Activated T-cell treated with anti-CD3 and anti-CD28 coated beads for 1 hour (primary cell): Measurements from ENCODE around the gene HOXB5.

Source experiments
- DNase-seq: peaks from one replicate; pipeline ENCODE4 v3.0.0-alpha.2; 2020; ENCODE audit warnings: low read depth

Gene HOXB5

GRCh38 chr17:48629411-48629759, 35.8 kb upstream of the HOXB5 start:
- DNase-seq: no peak

GRCh38 chr17:48628649-48629410, 35.3 kb upstream of the HOXB5 start:
- no peak for DNase-seq

DNA sequence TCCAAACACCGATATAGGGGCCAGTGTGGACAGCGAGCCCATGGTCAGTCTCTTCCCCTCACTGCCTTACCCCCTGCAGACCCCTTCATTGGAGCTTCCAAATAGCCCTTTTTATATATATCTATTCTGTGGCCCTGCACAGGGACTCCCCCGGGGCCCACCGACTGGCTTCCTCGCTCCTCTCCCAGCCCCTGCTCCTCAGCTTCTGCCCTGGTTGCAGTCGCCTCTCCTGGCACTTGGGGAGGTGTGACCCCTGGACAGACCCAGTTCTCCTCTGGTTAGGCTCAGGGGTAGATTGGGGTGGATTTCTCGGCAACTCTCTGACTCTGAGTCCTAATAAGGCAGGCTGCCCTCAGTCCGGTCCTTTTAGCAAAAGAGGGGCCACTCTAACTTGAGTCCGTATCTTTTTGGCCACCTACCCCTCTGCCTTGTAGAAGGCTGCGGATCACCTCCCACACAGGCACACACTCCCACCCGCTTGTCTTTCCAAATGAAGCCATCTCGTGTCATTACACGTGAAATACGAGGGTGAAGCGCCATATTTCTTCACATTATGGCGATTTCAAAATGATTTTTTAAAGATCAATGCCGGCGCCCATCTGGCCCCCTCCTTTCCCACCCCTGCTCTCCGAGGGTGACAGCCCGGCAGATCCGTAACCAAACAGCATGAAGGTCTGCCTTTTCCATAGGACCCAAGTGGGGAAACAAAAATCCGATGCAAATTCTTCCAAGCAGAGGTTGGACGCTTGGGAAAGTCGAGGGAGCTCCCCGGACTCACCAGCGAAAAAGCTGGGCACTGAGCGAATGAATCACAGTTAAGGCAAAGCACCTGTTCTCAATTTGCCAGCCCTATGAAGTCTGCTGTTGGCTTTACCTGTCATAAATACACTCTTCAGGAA, 34.3 kb upstream of the HOXB5 start:
- DNase-seq: no peak

DNA sequence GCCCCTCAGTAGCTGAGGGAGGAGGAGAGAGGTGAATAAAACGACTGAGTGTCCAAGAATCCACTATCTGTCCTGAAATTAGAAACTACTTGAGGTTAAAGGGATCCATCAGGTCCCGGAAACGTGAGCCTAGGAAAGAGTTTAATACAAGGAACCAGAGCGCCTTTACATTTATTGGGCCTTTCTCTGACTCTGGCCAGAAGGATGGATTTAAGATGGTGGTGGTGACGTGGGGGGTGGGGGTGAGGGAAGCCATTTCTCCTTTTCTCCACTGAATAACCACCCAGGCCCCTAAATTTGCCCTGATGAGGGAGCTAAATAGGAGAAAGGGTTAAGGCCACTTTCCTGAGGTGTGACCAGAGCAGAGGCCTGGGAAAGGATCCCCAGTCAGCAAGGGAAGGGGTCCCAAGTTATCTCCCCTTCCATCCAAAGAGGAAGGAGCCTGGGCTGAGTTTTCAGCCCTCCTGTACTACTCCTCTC, 33.6 kb upstream of the HOXB5 start:
- DNase-seq: no peak

GRCh38 chr17:48626245-48627117, 32.9 kb upstream of the HOXB5 start, which contains the start of gene HOXB9:
Gene HOXB9, minus strand, starts transcription at chr17:48626358. Its CDS starts 89 bp downstream, at chr17:48626269.
- no peak for DNase-seq

DNA sequence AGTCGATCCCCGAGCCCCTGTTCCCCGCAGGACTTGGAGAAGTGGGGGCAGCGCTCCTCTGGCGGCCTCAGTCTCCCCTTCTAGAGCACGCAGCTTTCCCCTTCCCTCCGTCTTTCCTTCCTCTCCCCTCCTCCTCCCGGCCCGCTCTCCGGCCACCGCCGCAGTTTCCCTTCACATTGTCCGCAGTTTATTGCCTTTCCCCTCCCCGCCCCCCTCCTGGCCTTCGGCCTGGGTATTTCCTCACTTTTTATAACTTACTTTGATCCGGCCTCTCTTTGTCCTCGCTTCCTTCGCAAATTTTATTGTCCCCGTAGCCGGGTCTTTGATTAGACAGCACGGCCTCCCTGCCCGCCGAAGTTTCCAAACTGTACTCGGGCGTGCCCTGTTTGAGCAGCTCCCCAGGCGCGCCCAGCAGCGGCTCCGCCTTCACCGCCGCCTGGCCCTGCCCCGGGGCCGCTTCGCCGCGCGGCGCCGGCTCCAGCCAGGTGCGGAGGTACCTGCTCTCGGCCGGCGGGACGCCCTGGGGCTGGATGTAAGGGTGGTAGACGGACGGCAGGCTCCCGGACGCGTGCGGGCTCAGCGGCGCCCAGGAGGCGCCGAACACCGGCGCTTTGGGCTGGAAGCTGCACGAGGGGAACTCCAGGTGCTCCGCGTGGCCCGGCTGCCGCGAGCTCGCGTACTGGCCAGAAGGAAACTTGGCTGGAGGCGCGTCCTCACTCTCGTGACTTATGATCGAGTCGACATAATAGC, 32.1 kb upstream of the HOXB5 start:
- no peak for DNase-seq

DNA sequence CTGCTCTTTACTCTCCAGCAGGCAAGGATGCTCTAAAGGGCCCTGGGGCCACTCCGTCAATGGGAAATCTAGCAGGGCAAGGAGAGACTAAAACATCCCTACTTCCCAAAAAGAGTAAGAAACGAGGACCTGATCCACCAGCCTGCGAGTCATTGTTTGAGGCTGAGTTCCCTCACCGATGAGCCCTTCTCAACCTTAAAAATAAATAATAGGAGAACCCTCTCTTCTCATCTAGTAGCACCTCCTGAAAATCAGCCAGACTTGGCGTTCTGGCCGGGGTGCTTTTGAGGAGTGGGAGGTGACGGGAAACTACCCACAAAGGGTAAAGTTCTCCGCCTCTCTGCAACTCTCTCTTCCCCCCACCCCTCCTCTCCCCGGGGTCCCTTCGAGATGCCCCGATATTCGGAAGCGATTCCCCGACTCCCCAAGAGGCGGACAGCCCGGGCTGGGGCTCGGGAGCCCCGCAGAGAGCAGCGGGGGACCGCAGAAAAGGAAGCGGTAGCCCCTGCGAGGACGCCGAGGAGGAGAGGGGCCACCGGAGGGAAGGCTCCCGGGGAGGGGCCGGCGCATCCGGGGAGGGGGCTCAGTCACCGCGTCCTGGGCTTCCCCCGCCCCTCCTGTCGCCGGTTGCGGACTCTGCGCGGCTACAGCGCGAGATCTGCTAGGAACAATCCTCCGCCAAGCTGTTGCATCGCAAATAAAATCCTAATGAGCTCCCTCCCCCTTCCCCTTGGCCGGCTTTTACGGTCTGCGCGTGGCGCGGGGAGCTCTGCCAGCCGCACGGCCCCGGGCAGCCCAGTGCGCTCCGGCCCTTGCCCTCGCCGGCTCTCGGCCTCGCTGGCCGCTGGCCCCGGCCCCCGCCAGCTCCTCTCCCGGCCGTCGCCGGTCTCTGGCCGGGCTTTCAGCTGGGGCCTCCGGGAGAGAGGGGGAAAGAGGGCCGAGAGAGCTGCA, 31.2 kb upstream of the HOXB5 start:
- DNase-seq: no peak

GRCh38 chr17:48624118-48624517, 30.5 kb upstream of the HOXB5 start:
- DNase-seq: no peak

DNA sequence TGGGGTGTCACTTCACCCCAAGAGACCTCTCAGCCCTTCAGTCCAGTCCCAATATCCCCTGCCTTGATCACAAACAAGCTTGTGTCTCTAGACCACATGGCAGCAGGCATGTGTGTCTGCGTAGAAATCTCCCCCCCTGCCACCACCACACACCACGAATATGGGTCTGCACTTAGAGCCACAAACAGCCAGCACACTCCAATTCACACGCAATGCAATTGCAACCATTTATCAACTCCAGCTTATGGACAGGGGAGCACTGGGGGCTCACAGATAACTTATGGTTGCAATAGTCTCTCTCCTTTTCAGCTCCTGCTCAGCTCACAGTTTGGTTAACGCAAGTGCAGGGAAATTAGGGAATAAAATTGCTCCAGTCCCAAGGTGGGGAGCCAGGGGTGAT, 30.0 kb upstream of the HOXB5 start:
- no peak for DNase-seq

DNA sequence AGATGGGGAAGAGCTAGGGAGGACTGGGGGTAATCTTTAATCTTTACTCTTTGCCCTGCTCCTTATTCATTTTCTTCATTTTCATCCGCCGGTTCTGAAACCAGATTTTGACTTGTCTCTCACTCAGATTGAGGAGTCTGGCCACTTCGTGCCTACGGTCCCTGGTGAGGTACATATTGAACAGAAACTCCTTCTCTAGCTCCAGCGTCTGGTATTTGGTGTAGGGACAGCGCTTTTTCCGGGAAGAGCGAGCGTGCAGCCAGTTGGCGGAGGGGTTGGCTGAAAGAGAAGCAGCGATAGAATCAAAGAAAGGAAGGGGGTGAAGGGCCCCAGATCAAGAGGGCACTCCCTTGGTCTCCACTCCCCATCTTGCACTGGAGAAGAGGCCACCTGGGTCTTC, 29.3 kb upstream of the HOXB5 start:
- no peak for DNase-seq

- DNase-seq: no peak
Observed at GRCh38 chr17:48621410-48622392, 28.1 kb upstream of the HOXB5 start.

DNA sequence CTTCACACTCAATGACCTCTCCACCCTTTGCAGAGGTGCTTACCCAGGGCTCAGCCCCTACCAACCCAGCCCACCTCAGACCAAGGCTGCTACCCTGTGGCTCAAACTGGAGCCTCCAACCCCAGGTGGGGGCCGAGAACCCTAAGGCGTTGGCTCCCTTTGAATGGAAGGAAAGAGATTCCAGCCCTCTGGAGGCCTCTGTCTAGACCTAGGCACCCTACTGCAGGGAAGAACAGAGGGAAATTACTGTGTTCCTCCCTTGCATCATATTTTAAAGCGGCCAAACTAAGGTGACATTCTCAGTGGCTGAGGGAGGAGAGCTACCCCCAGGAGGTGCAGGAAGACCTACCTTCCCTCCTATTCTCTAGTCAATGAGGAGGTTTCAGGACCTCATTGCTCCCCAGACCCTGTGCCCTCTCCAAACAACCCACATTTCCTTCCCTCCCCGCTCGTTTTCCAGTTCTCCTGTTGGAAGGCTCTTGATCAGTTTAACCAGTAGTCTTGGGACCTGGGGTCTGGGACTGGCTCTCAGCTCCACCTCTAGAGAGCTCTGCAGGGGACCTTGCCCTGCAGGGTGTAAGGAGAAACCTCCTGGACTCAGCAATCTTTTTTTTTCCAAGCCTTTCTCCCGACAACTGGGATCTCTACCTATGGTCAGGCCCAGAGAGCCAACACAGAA, 27.0 kb upstream of the HOXB5 start:
- no peak for DNase-seq

GRCh38 chr17:48619826-48620449, 26.4 kb upstream of the HOXB5 start:
- DNase-seq: no peak

DNA sequence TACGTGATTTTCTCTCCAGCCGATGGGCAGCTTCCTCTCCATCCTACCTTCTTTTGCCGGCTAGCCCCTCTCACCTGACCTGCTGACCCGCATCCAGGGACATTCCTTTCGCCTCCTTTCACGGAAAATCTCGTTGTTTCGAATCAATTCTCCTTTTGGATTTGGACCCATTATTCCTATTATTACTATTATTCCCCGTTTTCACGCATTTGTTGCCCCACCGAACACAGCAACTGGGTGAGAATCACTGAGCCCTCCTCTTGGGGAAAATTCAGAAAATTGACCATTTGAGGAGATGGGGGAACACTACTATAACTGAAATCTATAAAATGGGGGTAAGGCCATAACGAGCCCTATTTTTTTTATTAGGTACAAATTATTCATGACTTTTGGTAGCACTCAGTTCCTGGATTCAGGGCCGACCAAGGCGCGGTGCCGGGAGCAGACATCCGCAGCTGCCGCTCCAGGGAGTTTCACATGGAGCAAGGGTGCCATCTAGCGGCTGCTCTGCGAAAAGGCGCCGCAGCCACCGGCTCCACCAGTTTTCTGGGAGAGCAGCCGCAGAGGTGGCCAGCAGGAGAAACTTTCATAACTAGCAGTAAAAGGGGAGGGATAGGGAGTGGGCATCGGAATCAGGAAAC, 24.8 kb upstream of the HOXB5 start:
- DNase-seq: peak; percentile 82

- DNase-seq: no peak
Observed at GRCh38 chr17:48617471-48618255, 24.1 kb upstream of the HOXB5 start.

DNA sequence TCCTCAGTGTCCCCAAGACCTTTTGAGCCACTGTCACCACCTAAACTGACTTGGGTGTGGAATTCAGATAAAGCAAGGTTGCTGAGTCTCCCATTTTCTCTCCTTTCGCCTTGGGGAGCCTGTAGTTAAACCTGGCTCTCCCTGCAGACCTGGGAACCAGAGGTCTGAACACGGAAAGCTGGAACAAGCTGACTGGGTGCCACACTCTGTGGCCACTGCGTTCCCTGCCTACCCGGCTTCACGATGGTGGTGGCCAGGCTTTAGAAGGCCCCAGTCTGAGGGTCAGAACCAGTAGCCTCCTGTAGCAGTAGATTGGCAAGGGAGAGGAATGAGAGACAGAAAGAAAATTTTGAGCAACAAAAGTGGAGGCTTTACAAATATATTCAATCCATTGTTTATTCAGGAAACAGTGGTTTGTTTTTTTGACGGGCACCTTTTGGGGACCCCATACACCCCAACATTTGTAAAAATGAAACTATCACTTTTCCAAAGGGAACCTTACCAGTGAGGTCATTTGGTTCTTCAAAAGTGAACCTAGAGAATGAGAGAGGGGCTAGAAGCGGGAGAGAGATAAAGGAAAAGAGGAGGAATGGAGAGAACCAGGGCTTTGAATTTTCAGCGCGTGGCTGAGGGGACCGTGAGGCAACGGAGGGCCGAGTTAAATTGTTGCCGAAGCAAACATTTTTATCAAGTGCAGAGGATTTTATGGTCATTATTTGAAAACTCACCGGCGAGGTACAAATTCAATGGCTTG, 23.3 kb upstream of the HOXB5 start:
- DNase-seq: no peak
